ENCODE measurements around the gene COL23A1. TPM values are rescaled to one million over a fixed set of nuclear protein-coding genes. Genes with fewer than 3 reads are reported as not detected.
"Not testable (repeated sequence)": the region's sequence is repeated elsewhere in the genome, so short reads cannot be mapped to it uniquely, and the experiment has no call there.

Gene COL23A1
- total RNA-seq, 1 experiment from 2014 or later = 0.12 TPM

- DNase-seq (ENCODE audit: low read depth) = no peak
Observed at GRCh38 chr5:178325311-178325678, 264.9 kb downstream of the COL23A1 start.

GRCh38 chr5:178324481-178325310, 265.5 kb downstream of the COL23A1 start:
- DNase-seq (ENCODE audit: low read depth) = no peak

DNA sequence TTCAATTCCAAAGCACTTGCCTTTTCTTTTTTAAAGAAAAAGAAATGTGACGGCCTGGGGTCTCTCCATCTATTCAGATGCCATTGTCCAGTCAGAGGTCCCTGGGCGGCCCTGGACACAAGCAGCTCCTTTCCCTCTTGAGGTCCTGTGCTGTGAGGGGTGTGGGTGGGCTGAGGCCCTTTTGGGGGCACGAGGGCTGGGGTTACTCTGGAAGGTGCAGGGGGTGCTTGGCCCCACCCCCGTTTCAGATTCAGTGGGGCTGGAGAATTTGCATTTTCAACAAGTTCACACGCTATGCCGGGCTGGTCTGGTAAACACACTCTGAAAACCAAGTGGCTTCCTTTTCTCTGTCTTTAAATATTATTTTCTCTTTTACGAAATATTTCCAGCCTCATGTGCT, 266.2 kb downstream of the COL23A1 start:
- no peak for DNase-seq (ENCODE audit: low read depth)

DNA sequence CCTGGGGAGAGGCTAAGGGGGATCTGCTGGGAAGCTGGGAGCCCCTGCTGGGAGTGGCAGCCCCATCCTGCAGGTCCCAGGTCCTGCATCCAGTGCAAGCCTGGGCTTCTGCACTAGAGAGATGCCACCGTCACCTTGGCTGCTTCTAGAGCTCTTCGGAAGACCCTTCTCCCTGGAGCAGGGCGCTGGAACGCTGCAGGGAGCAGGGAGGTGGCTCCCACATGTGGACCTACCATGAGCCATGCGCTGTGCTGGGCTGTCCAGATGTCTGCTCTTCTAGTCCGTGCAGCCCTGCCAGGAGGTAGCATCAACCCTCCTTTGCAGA, 266.7 kb downstream of the COL23A1 start:
- DNase-seq (ENCODE audit: low read depth) = no peak

- no peak for DNase-seq (ENCODE audit: low read depth)
Observed at GRCh38 chr5:178322736-178323540, 267.3 kb downstream of the COL23A1 start.

DNA sequence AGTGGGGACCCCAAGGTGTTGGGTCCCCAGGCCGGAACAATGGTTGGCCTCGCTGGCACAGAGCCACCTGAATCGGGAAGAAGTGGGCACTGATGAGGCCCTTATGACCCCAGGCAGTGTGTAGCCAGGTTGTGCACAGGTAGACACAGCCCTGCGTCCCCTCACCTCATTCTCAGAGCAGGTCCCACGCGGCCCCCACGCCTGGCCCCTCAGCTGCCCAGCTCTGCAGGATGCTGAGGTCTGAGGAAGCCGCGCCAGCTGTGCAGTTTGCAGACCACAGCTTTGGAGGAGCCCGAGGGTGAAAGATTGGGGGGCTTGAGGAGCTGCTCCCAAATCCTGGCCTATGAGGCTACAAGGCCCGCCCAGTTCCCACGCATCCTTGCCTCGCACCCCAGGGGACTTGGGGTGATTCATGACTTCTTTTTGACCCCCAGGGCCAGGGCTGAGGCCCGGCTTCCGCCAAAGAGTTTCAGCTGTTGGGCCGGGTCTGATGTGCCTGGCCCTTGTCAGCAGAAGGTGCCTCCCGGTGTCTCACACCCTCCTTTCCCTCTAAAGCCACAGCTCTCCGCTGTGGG, 269.8 kb downstream of the COL23A1 start:
- no peak for DNase-seq (ENCODE audit: low read depth)

DNA sequence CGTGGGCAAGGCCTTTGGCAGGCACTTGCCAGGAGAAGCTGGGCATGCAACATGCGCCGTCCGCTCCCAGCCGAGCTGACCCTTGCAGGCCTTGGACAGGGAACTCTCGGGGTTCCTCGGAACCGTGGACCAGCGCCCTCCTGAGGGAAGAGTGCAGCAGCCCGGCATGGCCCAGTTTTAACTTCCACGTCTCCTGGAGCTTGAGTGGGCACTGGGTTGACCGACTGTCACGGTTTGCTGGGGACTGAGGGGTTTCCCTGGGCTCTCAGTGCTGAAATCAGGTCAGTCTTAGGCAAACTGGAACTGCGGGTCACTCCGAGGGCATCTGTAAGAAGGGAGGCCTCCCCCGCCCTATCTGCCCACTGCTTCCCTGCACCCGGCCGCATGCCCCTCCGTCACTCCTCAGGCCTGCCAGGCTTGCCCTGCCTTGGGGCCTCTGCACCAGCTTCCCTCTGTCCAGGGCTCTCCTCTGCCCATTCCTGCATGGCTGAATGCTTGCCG, 270.6 kb downstream of the COL23A1 start:
- DNase-seq (ENCODE audit: low read depth) = no peak

GRCh38 chr5:178318893-178319292, 271.3 kb downstream of the COL23A1 start:
- no peak for DNase-seq (ENCODE audit: low read depth)

- no peak for DNase-seq (ENCODE audit: low read depth)
Observed at GRCh38 chr5:178318382-178318781, 271.8 kb downstream of the COL23A1 start.

GRCh38 chr5:178317727-178318126, 272.5 kb downstream of the COL23A1 start:
- not testable (repeated sequence) for DNase-seq (ENCODE audit: low read depth)

DNA sequence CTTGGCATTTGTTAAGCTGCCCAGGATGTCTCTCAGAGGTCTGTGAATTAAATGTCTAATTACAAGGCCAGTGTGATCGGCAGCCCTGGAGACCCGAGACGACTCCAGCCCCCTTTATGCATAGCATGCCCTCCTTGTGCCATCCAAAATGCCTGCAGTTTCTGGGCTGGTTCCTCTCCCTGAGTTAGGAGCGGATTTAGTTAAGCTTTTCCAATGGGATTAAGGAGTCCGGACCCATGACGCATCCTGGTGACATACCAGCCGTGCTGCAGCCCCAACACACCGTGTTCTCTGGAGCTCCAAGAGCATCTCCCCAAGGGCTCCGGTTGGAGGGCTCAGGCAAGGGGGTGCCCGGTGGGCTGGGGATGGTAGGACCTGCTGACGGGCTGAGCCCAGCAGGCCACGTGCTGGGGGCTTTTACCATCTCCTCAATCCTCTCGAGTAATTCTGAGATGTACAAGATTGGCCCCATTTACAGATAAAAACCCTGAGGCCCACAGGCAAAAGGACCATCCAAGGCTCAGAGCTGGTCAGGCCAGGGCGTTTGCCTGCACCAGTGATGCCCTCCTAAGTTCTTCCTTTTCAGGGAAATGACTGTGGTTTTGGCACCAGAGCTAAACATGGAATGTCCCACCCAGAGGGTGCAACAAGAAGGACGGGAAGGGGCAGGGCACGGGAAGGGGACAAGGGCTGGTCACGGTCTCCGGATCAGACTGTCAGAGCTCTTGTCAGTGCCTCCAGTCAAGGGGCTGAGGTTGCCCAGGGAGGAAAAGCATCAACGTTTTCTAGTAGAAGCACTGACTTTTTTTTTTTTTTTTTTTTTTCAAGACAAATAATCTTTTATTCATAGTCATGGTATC, 275.0 kb downstream of the COL23A1 start:
- no peak for DNase-seq (ENCODE audit: low read depth)

DNA sequence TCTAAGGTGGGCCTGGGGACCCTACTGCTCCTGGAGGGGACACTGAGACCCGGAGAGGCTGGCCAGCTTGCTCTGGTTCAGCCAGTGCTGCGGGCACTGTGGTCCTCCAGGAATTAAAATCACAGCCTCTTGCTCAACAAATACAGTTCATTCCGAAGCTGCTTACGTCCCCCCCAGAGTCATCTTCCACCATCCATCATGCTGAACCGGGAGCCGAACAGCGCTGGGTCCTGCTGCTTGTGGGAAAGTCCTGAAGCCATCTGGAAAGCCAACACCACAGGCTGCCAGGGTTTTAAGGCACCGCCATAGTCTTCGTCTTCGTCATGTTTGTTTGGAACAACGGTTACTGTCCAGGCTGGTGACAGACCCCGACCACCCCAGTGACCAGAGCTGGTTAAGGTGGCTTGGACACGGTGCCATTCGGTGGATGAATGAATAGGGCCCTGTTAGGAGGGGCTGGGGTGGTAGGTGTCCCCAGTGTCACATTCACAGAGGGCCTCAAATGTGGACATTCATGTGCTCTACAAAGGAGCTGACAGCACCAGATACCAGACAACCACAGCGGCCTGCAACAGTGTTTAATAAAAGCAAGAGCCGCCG, 276.0 kb downstream of the COL23A1 start:
- DNase-seq (ENCODE audit: low read depth) = no peak

DNA sequence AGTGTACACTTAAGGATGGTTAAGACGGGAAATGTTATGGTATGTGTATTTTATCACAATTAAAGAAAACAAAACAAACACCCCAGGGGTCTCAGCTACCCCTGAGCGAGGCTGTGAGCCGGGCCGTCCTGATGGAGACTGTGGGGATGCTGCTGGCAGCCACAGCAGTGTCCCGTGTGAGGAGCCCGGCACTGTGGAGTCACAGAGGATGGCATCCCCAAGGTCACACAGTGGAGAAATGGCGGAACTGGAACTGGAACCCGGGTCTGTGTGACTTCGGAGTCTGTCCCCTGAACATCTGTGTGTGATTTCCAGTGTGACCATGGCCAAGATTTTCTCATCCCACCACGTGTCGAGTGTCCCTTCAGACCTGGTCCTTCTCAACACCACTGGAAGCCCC, 276.9 kb downstream of the COL23A1 start:
- DNase-seq (ENCODE audit: low read depth) = no peak

DNA sequence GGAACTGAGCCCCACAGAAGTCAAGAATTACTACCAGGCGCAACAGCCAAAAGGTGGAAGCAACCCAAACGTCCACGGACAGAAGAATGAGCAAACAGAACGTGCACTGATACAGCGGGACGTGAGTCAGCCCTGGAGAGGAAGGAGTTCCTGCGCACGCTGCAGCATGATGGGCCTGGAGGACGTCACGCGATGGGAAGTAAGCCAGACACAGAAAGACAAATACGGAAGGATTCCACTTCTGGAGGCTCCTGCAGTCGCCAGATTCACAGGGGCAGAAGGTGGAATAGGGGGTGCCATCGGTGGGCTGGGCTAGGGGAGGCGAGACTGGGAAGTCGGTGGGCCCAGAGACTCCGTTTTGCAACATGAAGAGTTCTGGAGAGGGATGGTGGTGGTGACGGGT, 277.3 kb downstream of the COL23A1 start:
- DNase-seq (ENCODE audit: low read depth) = peak; percentile 27

DNA sequence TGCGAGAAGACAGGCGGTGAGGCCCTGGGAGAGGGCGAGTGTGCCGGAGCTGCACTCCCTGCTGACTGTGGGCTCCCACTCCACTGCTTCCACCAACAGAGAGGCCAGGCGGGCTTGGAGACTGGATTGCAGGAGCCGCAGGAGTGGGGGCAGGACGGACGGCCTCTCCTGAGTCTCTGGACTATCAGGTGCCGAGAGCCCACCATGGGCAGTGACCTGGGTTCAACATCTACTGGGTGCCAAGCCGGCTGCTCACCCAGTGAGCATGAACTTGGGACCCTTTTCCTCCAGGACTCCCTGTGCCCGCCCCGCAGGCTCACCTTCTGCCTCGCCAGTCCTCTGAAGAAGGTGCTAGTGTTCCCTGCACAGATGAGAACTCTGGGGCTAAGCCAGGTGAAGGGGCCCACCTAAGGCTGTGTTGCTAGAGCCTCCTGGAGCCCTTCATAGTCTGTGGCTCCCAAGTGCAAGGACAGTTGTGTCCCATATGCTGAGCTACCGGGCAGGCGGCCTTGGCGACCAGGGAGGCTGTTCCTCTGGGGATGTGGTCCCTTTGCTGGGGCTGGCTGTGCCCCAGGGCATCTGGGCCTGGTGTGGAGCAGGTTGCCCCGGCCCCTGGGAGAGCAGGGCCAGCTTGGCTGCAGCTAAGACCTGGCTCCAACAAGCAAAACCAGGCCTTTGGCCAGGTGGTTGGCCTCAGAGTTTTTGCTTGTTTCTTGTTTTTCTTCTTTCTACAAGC, 279.9 kb downstream of the COL23A1 start:
- no peak for DNase-seq (ENCODE audit: low read depth)

DNA sequence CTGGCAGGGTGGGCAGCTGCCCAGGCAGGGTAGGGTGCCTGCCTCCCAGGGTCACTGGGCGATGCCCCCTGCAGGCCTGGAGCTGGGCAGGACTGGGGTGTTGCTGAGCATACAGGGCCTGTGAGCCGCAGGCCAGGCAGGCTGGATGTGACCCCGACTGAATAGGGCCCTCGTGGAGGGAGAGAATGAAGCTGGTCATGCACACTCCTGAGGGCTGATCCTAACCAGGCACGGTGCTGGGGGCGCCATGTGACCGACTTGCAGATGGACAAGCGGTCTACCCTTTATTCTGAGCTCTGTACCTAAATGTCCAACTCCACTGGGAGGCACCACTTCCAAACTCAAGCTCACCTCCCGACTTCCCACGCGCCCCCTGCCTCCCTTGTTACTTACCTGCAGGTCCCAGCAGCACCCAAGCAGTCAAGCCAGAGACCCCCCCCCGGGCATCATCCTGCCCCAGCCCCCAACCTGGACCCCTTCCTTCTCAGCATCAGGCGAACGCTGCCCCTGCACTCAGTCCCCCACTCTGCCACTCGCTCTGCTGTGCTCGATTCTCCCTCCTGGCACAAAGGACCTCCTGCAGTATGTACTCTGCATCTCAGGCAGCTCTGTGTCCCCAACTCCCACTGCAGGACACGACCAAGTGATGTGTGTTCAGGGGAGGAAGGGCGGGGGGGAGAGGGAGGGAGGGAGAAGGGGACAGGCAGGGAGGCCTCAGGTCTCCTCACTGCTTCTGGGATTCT, 280.8 kb downstream of the COL23A1 start:
- DNase-seq (ENCODE audit: low read depth) = no peak

DNA sequence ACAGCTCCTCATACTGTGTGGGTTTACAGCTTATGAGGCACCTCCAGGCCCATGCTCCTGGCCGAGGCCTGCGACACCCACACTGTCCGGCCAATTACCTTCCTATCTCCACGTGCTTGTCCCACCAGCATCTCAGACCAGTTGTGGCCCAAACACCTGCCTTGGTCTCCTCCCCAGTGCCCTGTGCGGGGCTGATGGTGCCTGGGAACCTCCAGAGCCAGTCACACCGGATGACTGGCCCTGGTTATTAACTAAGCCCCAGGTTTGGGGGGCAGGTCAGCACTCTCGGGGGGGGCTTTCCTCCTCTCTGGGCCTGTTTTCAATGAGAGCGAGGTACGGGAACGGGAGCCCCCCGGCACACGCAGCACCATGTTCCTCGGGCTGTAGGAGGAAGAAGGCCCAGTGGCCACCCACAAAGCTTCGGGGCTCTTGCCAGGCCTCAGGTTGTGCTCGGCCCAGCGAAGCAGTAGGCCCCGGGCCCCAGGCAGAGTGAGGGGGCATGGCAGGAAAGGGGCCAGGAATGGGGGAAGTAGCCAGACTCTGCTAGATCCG, 281.6 kb downstream of the COL23A1 start:
- DNase-seq (ENCODE audit: low read depth) = no peak

- DNase-seq (ENCODE audit: low read depth) = no peak
Observed at GRCh38 chr5:178307267-178308045, 282.7 kb downstream of the COL23A1 start.
